BLaER1 (cell line): ENCODE measurements around the gene CSNK1G3.
A peak's percentile ranks its signal among the peaks of the same experiment; 100 is the strongest.

Experiments used
- H3K27ac ChIP-seq: shearing (Covaris generic); formaldehyde crosslinking; 2 replicates; pipeline ENCODE4 v1.8.1; 2022
- H3K27me3 ChIP-seq: shearing (Covaris generic); formaldehyde crosslinking; 2 replicates; pipeline ENCODE4 v1.8.1; 2022
- H3K36me3 ChIP-seq: shearing (Covaris generic); formaldehyde crosslinking; 2 replicates; pipeline ENCODE4 v1.8.1; 2022
- H3K4me1 ChIP-seq: shearing (Covaris generic); formaldehyde crosslinking; 2 replicates; pipeline ENCODE4 v1.8.1; 2022
- H3K4me2 ChIP-seq: shearing (Covaris generic); formaldehyde crosslinking; 2 replicates; pipeline ENCODE4 v1.8.1; 2022
- H3K4me3 ChIP-seq: shearing (Covaris generic); formaldehyde crosslinking; 2 replicates; pipeline ENCODE4 v1.8.1; 2022
- H3K9ac ChIP-seq: shearing (Covaris generic); formaldehyde crosslinking; 2 replicates; pipeline ENCODE4 v1.8.1; 2022
- H3K9me3 ChIP-seq: shearing (Covaris generic); formaldehyde crosslinking; 2 replicates; pipeline ENCODE4 v1.8.1; 2022
- H4K20me1 ChIP-seq: shearing (Covaris generic); formaldehyde crosslinking; 2 replicates; pipeline ENCODE4 v1.8.1; 2022
- Cebpa-rat ChIP-seq: shearing (Covaris generic); IDR thresholded peaks from 2 replicates; pipeline ENCODE4 v1.8.1; 2022

Gene CSNK1G3

GRCh38 chr5:123512611-123513461 is 859 bp downstream of the CSNK1G3 start:
- H3K27me3 ChIP-seq, result no peaks in the 10 kb centered on the region
- H3K27ac ChIP-seq, result peak overlapping the region; percentile 93
- H3K36me3 ChIP-seq, result no peaks in the 10 kb centered on the region
- peaks cover 15% of the 10 kb centered on the region for H3K4me1 ChIP-seq
- peaks cover 50% of the 10 kb centered on the region for H4K20me1 ChIP-seq
- no peak for TF ChIP-seq Cebpa-rat
- H3K9ac ChIP-seq, result peak overlapping the region; percentile 92
- H3K4me2 ChIP-seq, result peak overlapping the region; percentile 92
- no peaks in the 10 kb centered on the region for H3K9me3 ChIP-seq
- H3K4me3 ChIP-seq, result peak overlapping the region; percentile 88

GRCh38 chr5:123514615-123515355 is 2.8 kb downstream of the CSNK1G3 start:
- Histone ChIP-seq H3K9me3 (no peaks in the 10 kb centered on the region), H3K27ac (no peak overlapping the region), H3K9ac (no peak overlapping the region), H3K36me3 (no peaks in the 10 kb centered on the region), H3K4me1 (peaks cover 19% of the 10 kb centered on the region), H3K4me2 (peak overlapping the region; percentile 92), H4K20me1 (peaks cover 69% of the 10 kb centered on the region), H3K4me3 (no peak overlapping the region), H3K27me3 (no peaks in the 10 kb centered on the region)
- no peak for TF ChIP-seq Cebpa-rat

- no peak overlapping the region for H3K4me2 ChIP-seq
- H3K4me1 ChIP-seq, result peaks cover 26% of the 10 kb centered on the region
- no peak for TF ChIP-seq Cebpa-rat
- peaks cover 80% of the 10 kb centered on the region for H4K20me1 ChIP-seq
- no peak overlapping the region for H3K27ac ChIP-seq
- H3K9ac ChIP-seq, result no peak overlapping the region
- H3K36me3 ChIP-seq, result no peaks in the 10 kb centered on the region
- H3K4me3 ChIP-seq, result no peak overlapping the region
- no peaks in the 10 kb centered on the region for H3K9me3 ChIP-seq
- no peaks in the 10 kb centered on the region for H3K27me3 ChIP-seq
Observed at GRCh38 chr5:123515904-123516303, 3.9 kb downstream of the CSNK1G3 start.

GRCh38 chr5:123517476-123517875 is 5.5 kb downstream of the CSNK1G3 start:
- H3K4me1 ChIP-seq, result peaks cover 26% of the 10 kb centered on the region
- H3K27ac ChIP-seq, result no peak overlapping the region
- H3K27me3 ChIP-seq, result no peaks in the 10 kb centered on the region
- H3K9me3 ChIP-seq, result 0 out of 2 replicates have a peak, but pooled peaks cover 6% of the 10 kb centered on the region
- peaks cover 96% of the 10 kb centered on the region for H4K20me1 ChIP-seq
- no peak overlapping the region for H3K9ac ChIP-seq
- TF ChIP-seq Cebpa-rat, result no peak
- H3K36me3 ChIP-seq, result peaks cover 4% of the 10 kb centered on the region; the same call in 1 of the 2 replicates
- H3K4me2 ChIP-seq, result no peak overlapping the region
- no peak overlapping the region for H3K4me3 ChIP-seq

- peaks cover 100% of the 10 kb centered on the region for H4K20me1 ChIP-seq
- TF ChIP-seq Cebpa-rat, result no peak
- H3K4me1 ChIP-seq, result peaks cover 26% of the 10 kb centered on the region
- H3K9ac ChIP-seq, result no peak overlapping the region
- H3K4me2 ChIP-seq, result peak overlapping the region; percentile 11; the same call in 1 of the 2 replicates
- no peak overlapping the region for H3K27ac ChIP-seq
- H3K9me3 ChIP-seq, result 0 out of 2 replicates have a peak, but pooled peaks cover 6% of the 10 kb centered on the region
- no peak overlapping the region for H3K4me3 ChIP-seq
- no peaks in the 10 kb centered on the region for H3K27me3 ChIP-seq
- peaks cover 4% of the 10 kb centered on the region; the same call in 1 of the 2 replicates for H3K36me3 ChIP-seq
Observed at GRCh38 chr5:123518111-123518510, 6.1 kb downstream of the CSNK1G3 start.

- peaks cover 12% of the 10 kb centered on the region; the same call in 1 of the 2 replicates for H3K4me1 ChIP-seq
- H3K27ac ChIP-seq, result no peak overlapping the region
- peaks cover 11% of the 10 kb centered on the region; the same call in 1 of the 2 replicates for H3K36me3 ChIP-seq
- H3K4me3 ChIP-seq, result no peak overlapping the region
- H3K27me3 ChIP-seq, result no peaks in the 10 kb centered on the region
- peaks cover 100% of the 10 kb centered on the region for H4K20me1 ChIP-seq
- TF ChIP-seq Cebpa-rat, result no peak
- H3K9me3 ChIP-seq, result peaks cover 18% of the 10 kb centered on the region
- no peak overlapping the region for H3K4me2 ChIP-seq
- H3K9ac ChIP-seq, result no peak overlapping the region
Observed at GRCh38 chr5:123520677-123521247, 8.8 kb downstream of the CSNK1G3 start.

GRCh38 chr5:123524146-123524545 is 12.2 kb downstream of the CSNK1G3 start:
- no peak overlapping the region for H3K27ac ChIP-seq
- TF ChIP-seq Cebpa-rat, result no peak
- peaks cover 22% of the 10 kb centered on the region for H3K9me3 ChIP-seq
- H3K27me3 ChIP-seq, result no peaks in the 10 kb centered on the region
- no peak overlapping the region for H3K4me3 ChIP-seq
- H3K4me1 ChIP-seq, result peaks cover 7% of the 10 kb centered on the region; the same call in 1 of the 2 replicates
- H3K36me3 ChIP-seq, result peaks cover 11% of the 10 kb centered on the region; the same call in 1 of the 2 replicates
- H3K9ac ChIP-seq, result no peak overlapping the region
- H4K20me1 ChIP-seq, result peaks cover 98% of the 10 kb centered on the region
- H3K4me2 ChIP-seq, result no peak overlapping the region

GRCh38 chr5:123527190-123527589 is 15.2 kb downstream of the CSNK1G3 start:
- Histone ChIP-seq H3K4me1 (no peaks in the 10 kb centered on the region), H3K9ac (no peak overlapping the region), H3K9me3 (peaks cover 17% of the 10 kb centered on the region), H3K4me3 (no peak overlapping the region), H3K27ac (no peak overlapping the region), H3K27me3 (no peaks in the 10 kb centered on the region), H4K20me1 (peaks cover 90% of the 10 kb centered on the region), H3K36me3 (peaks cover 8% of the 10 kb centered on the region; the same call in 1 of the 2 replicates), H3K4me2 (no peak overlapping the region)
- TF ChIP-seq Cebpa-rat, result no peak

GRCh38 chr5:123528065-123528464 is 16.1 kb downstream of the CSNK1G3 start:
- Histone ChIP-seq H3K9ac (no peak overlapping the region), H3K27me3 (no peaks in the 10 kb centered on the region), H3K4me2 (no peak overlapping the region), H3K27ac (no peak overlapping the region), H3K4me3 (no peak overlapping the region), H3K9me3 (peaks cover 16% of the 10 kb centered on the region), H3K36me3 (0 out of 2 replicates have a peak, but pooled peaks cover 7% of the 10 kb centered on the region), H3K4me1 (no peaks in the 10 kb centered on the region), H4K20me1 (peaks cover 81% of the 10 kb centered on the region)
- no peak for TF ChIP-seq Cebpa-rat
